Measurements from ENCODE around the gene OR6C76. TPM values are rescaled to one million over a fixed set of nuclear protein-coding genes. Genes with fewer than 3 reads are reported as not detected.

OR6C76 gene
- total RNA-seq (not detected), total RNA-seq (0 reads per million in 29 experiments)
- total RNA-seq (2013), result not detected

GRCh38 chr12:55425954-55426353 is at the start of gene OR6C76:
Gene OR6C76 (plus strand): TSS chr12:55426254. CDS start chr12:55426254, 0 bp downstream.
- DNase-seq (no peak), ATAC-seq (replicated peaks in 1 of 4) (no peak)
- no CpG with 5 or more reads among the region's 4 CpGs for WGBS (ENCODE audit: insufficient coverage)
- H3K4me1 Mint-ChIP-seq, result no peaks in the 10 kb centered on the region
- Histone ChIP-seq H3K27ac (ENCODE audit: low read length) (no peak within 1 kb of the TSS), H3K27me3 (replicated peaks in 1 of 2; ENCODE audit: control insufficient read depth in 2 of 2, extremely low read depth in 1 of 2, insufficient read depth in 2 of 2, low read length in 1 of 2) (no peaks in the 10 kb centered on the region), H3K4me3 (ENCODE audit: control insufficient read depth in 1 of 2, extremely low read depth in 1 of 2, low read length in 1 of 2) (no peak within 1 kb of the TSS), H3K36me3 (ENCODE audit: control insufficient read depth in 2 of 2, extremely low read depth in 1 of 2, insufficient read depth in 1 of 2, low read length in 1 of 2) (no peaks in the 10 kb centered on the region), H3K4me1 (ENCODE audit: control insufficient read depth in 1 of 2, extremely low read depth in 1 of 2, insufficient read depth in 2 of 2, low read length in 2 of 2) (no peaks in the 10 kb centered on the region), H3K9me3 (no peaks in the 10 kb centered on the region)
- no peaks in the 10 kb centered on the region for H3K36me3 Mint-ChIP-seq
- no peak within 1 kb of the TSS for H3K27ac Mint-ChIP-seq
- ChIA-PET POLR2A (no interaction called here), CTCF (no interaction called here)
- no peak within 1 kb of the TSS for H3K4me3 Mint-ChIP-seq
- H3K9me3 Mint-ChIP-seq, result no peaks in the 10 kb centered on the region
- peaks cover 11 to 19% of the 10 kb centered on the region in 2 donors for H3K27me3 Mint-ChIP-seq

- Mint-ChIP-seq H3K9me3 (no peaks in the 10 kb centered on the region), H3K4me3 (no peak overlapping the region), H3K36me3 (no peaks in the 10 kb centered on the region), H3K27ac (no peak overlapping the region), H3K4me1 (no peaks in the 10 kb centered on the region), H3K27me3 (peaks cover 3 to 27% of the 10 kb centered on the region in 2 donors)
- ChIA-PET POLR2A (no interaction called here), CTCF (no interaction called here)
- no peaks in the 10 kb centered on the region for H3K27me3 ChIP-seq (replicated peaks in 1 of 2; ENCODE audit: control insufficient read depth in 2 of 2, extremely low read depth in 1 of 2, insufficient read depth in 2 of 2, low read length in 1 of 2)
- H3K36me3 ChIP-seq (ENCODE audit: control insufficient read depth in 2 of 2, extremely low read depth in 1 of 2, insufficient read depth in 1 of 2, low read length in 1 of 2), result no peaks in the 10 kb centered on the region
- DNase-seq (no peak), ATAC-seq (replicated peaks in 1 of 4) (no peak)
- H3K4me1 ChIP-seq (ENCODE audit: control insufficient read depth in 1 of 2, extremely low read depth in 1 of 2, insufficient read depth in 2 of 2, low read length in 2 of 2), result no peaks in the 10 kb centered on the region
- no peaks in the 10 kb centered on the region for H3K9me3 ChIP-seq
- no peak overlapping the region for H3K27ac ChIP-seq (ENCODE audit: low read length)
- no peak overlapping the region for H3K4me3 ChIP-seq (ENCODE audit: control insufficient read depth in 1 of 2, extremely low read depth in 1 of 2, low read length in 1 of 2)
Measured at GRCh38 chr12:55385891-55386290, 40.2 kb upstream of the OR6C76 start.

- H3K36me3 ChIP-seq (ENCODE audit: control insufficient read depth in 2 of 2, extremely low read depth in 1 of 2, insufficient read depth in 1 of 2, low read length in 1 of 2), result no peaks in the 10 kb centered on the region
- no peaks in the 10 kb centered on the region for H3K4me1 Mint-ChIP-seq
- 83% methylated on average over 23 of the region's 23 CpGs for WGBS (ENCODE audit: insufficient coverage)
- POLR2A ChIA-PET, result no interaction called here
- peaks cover 0 to 11% of the 10 kb centered on the region in 2 experiments for H3K27me3 ChIP-seq (replicated peaks in 1 of 2; ENCODE audit: control insufficient read depth in 2 of 2, extremely low read depth in 1 of 2, insufficient read depth in 2 of 2, low read length in 1 of 2)
- H3K4me3 Mint-ChIP-seq, result no peak overlapping the region
- H3K9me3 Mint-ChIP-seq, result no peaks in the 10 kb centered on the region
- H3K36me3 Mint-ChIP-seq, result no peaks in the 10 kb centered on the region
- peaks cover 7 to 15% of the 10 kb centered on the region in 2 donors for H3K27me3 Mint-ChIP-seq
- no peak overlapping the region for H3K27ac Mint-ChIP-seq
- H3K27ac ChIP-seq (ENCODE audit: low read length), result no peak overlapping the region
- no peak overlapping the region for H3K4me3 ChIP-seq (ENCODE audit: control insufficient read depth in 1 of 2, extremely low read depth in 1 of 2, low read length in 1 of 2)
- H3K4me1 ChIP-seq (ENCODE audit: control insufficient read depth in 1 of 2, extremely low read depth in 1 of 2, insufficient read depth in 2 of 2, low read length in 2 of 2), result no peaks in the 10 kb centered on the region
- ATAC-seq (replicated peaks in 1 of 4) (no peak), DNase-seq (no peak)
- CTCF ChIA-PET, result no interaction called here
- no peaks in the 10 kb centered on the region for H3K9me3 ChIP-seq
Measured at GRCh38 chr12:55392032-55392795, 33.8 kb upstream of the OR6C76 start.

- ChIA-PET CTCF (no interaction called here), POLR2A (no interaction called here)
- no CpG with 5 or more reads among the region's 1 CpG for WGBS (ENCODE audit: insufficient coverage)
- Mint-ChIP-seq H3K27ac (no peak overlapping the region), H3K4me3 (no peak overlapping the region), H3K4me1 (no peaks in the 10 kb centered on the region), H3K9me3 (no peaks in the 10 kb centered on the region), H3K36me3 (no peaks in the 10 kb centered on the region), H3K27me3 (peaks cover 16 to 22% of the 10 kb centered on the region in 2 donors)
- H3K36me3 ChIP-seq (ENCODE audit: control insufficient read depth in 2 of 2, extremely low read depth in 1 of 2, insufficient read depth in 1 of 2, low read length in 1 of 2), result no peaks in the 10 kb centered on the region
- no peaks in the 10 kb centered on the region for H3K4me1 ChIP-seq (ENCODE audit: control insufficient read depth in 1 of 2, extremely low read depth in 1 of 2, insufficient read depth in 2 of 2, low read length in 2 of 2)
- no peak overlapping the region for H3K4me3 ChIP-seq (ENCODE audit: control insufficient read depth in 1 of 2, extremely low read depth in 1 of 2, low read length in 1 of 2)
- H3K27me3 ChIP-seq (replicated peaks in 1 of 2; ENCODE audit: control insufficient read depth in 2 of 2, extremely low read depth in 1 of 2, insufficient read depth in 2 of 2, low read length in 1 of 2), result peaks cover 0 to 11% of the 10 kb centered on the region in 2 experiments
- DNase-seq, result no peak
- no peaks in the 10 kb centered on the region for H3K9me3 ChIP-seq
- H3K27ac ChIP-seq (ENCODE audit: low read length), result no peak overlapping the region
- ATAC-seq (replicated peaks in 1 of 4), result no peak
Measured at GRCh38 chr12:55396326-55396725, 29.7 kb upstream of the OR6C76 start.

GRCh38 chr12:55400229-55400628 is 25.8 kb upstream of the OR6C76 start, which contains the start of gene OR6C65:
Gene OR6C65 (plus strand): TSS chr12:55400529. CDS start chr12:55400529, 0 bp downstream.
- DNase-seq (no peak), ATAC-seq (replicated peaks in 1 of 4) (no peak)
- POLR2A ChIA-PET, result no interaction called here
- H3K4me1 Mint-ChIP-seq, result no peaks in the 10 kb centered on the region
- H3K36me3 Mint-ChIP-seq, result no peaks in the 10 kb centered on the region
- Histone ChIP-seq H3K27me3 (replicated peaks in 1 of 2; ENCODE audit: control insufficient read depth in 2 of 2, extremely low read depth in 1 of 2, insufficient read depth in 2 of 2, low read length in 1 of 2) (no peaks in the 10 kb centered on the region), H3K27ac (ENCODE audit: low read length) (no peak within 1 kb of the TSS), H3K36me3 (ENCODE audit: control insufficient read depth in 2 of 2, extremely low read depth in 1 of 2, insufficient read depth in 1 of 2, low read length in 1 of 2) (no peaks in the 10 kb centered on the region), H3K4me3 (ENCODE audit: control insufficient read depth in 1 of 2, extremely low read depth in 1 of 2, low read length in 1 of 2) (no peak within 1 kb of the TSS), H3K4me1 (ENCODE audit: control insufficient read depth in 1 of 2, extremely low read depth in 1 of 2, insufficient read depth in 2 of 2, low read length in 2 of 2) (no peaks in the 10 kb centered on the region), H3K9me3 (no peaks in the 10 kb centered on the region)
- no CpG with 5 or more reads among the region's 1 CpG for WGBS (ENCODE audit: insufficient coverage)
- H3K9me3 Mint-ChIP-seq, result peaks cover 0 to 4% (median 0%) of the 10 kb centered on the region in 3 donors
- CTCF ChIA-PET, result no interaction called here
- peaks cover 14 to 25% of the 10 kb centered on the region in 2 donors for H3K27me3 Mint-ChIP-seq
- H3K4me3 Mint-ChIP-seq, result no peak within 1 kb of the TSS
- no peak within 1 kb of the TSS for H3K27ac Mint-ChIP-seq

GRCh38 chr12:55407866-55408265 is 18.2 kb upstream of the OR6C76 start:
- no CpG with 5 or more reads among the region's 1 CpG for WGBS (ENCODE audit: insufficient coverage)
- H3K9me3 ChIP-seq, result no peaks in the 10 kb centered on the region
- Mint-ChIP-seq H3K4me3 (no peak overlapping the region), H3K9me3 (peaks cover 0 to 12% (median 4%) of the 10 kb centered on the region in 3 donors), H3K27ac (no peak overlapping the region), H3K27me3 (peaks cover 1 to 4% of the 10 kb centered on the region in 2 donors), H3K4me1 (no peaks in the 10 kb centered on the region), H3K36me3 (no peaks in the 10 kb centered on the region)
- ATAC-seq (replicated peaks in 1 of 4) (no peak), DNase-seq (no peak)
- H3K4me1 ChIP-seq (ENCODE audit: control insufficient read depth in 1 of 2, extremely low read depth in 1 of 2, insufficient read depth in 2 of 2, low read length in 2 of 2), result no peaks in the 10 kb centered on the region
- no peak overlapping the region for H3K4me3 ChIP-seq (ENCODE audit: control insufficient read depth in 1 of 2, extremely low read depth in 1 of 2, low read length in 1 of 2)
- no peaks in the 10 kb centered on the region for H3K36me3 ChIP-seq (ENCODE audit: control insufficient read depth in 2 of 2, extremely low read depth in 1 of 2, insufficient read depth in 1 of 2, low read length in 1 of 2)
- no peak overlapping the region for H3K27ac ChIP-seq (ENCODE audit: low read length)
- no peaks in the 10 kb centered on the region for H3K27me3 ChIP-seq (replicated peaks in 1 of 2; ENCODE audit: control insufficient read depth in 2 of 2, extremely low read depth in 1 of 2, insufficient read depth in 2 of 2, low read length in 1 of 2)
- ChIA-PET CTCF (no interaction called here), POLR2A (no interaction called here)

Measured in T-cell (primary cell).